HEK293 (cell line): ENCODE results near the gene NEAT1.
A peak's percentile ranks its signal among the peaks of the same experiment; 100 is the strongest.

Experiments
- CTCF ChIA-PET: fragments of 350-600 bp; formaldehyde crosslinking; extraction: SDS; loops from one replicate; lab custom pipeline; 2021; ENCODE audit warnings: antibody characterized with exemption; lab: Yijun Ruan, JAX
- POLR2A ChIA-PET: fragments of 300-600 bp; formaldehyde crosslinking; extraction: SDS; loops from one replicate; lab custom pipeline; 2020; ENCODE audit warnings: antibody characterized with exemption, inconsistent platforms; lab: Yijun Ruan, JAX
- H3K27ac ChIP-seq: fragments of 200-500 bp; sonication (Bioruptor generic); 2 replicates; pipeline ENCODE4 v1.5.1; 2014; ENCODE audit warnings: low read depth, low read length, control low read depth, inconsistent platforms; ENCODE audit errors: extremely low read depth
- H3K36me3 ChIP-seq, 2 experiments: fragments of 200-500 bp in 1 of 2; sonication (Bioruptor generic) in 1 of 2; 1 replicate in 1 of 2; 2 replicates in 1 of 2; pipeline ENCODE4 v1.5.1; 2014 to 2017; ENCODE audit warnings: inconsistent platforms in 2 of 2, low read length in 2 of 2; ENCODE audit not compliant: control insufficient read depth in 2 of 2, insufficient read depth in 1 of 2
- H3K4me1 ChIP-seq: fragments of 200-500 bp; sonication (Bioruptor generic); 2 replicates; pipeline ENCODE4 v1.5.1; 2014; ENCODE audit warnings: mild to moderate bottlenecking, low read length, inconsistent platforms; ENCODE audit not compliant: control insufficient read depth, insufficient read depth
- H3K4me3 ChIP-seq: 2 replicates; pipeline ENCODE4 v1.5.1; 2011; ENCODE audit warnings: low read depth, mild to moderate bottlenecking, control low read depth, low read length, moderate library complexity
- H3K9me3 ChIP-seq: fragments of 200-500 bp; sonication (Bioruptor generic); 2 replicates; pipeline ENCODE4 v1.5.1; 2014; ENCODE audit warnings: low read depth, low read length, inconsistent platforms; ENCODE audit not compliant: control insufficient read depth, insufficient read depth
- BCL6B ChIP-seq: fragments of 450-650 bp; formaldehyde crosslinking; IDR thresholded peaks from 2 replicates; pipeline ENCODE4 v1.5.1; 2017; ENCODE audit warnings: missing biosample characterization, missing genetic modification characterization
- CTCF ChIP-seq: fragments of 450-650 bp; formaldehyde crosslinking; IDR thresholded peaks from 2 replicates; pipeline ENCODE4 v1.5.1; 2016; ENCODE audit warnings: missing biosample characterization, missing genetic modification characterization
- GFI1B ChIP-seq: fragments of 450-650 bp; formaldehyde crosslinking; IDR thresholded peaks from 2 replicates; pipeline ENCODE4 v1.5.1; 2016; ENCODE audit warnings: missing biosample characterization, missing genetic modification characterization
- KLF1 ChIP-seq: fragments of 450-650 bp; formaldehyde crosslinking; IDR thresholded peaks from 2 replicates; pipeline ENCODE4 v1.5.1; 2016; ENCODE audit warnings: missing biosample characterization, missing genetic modification characterization
- OVOL3 ChIP-seq: fragments of 450-650 bp; formaldehyde crosslinking; IDR thresholded peaks from 2 replicates; pipeline ENCODE4 v1.5.1; 2016; ENCODE audit warnings: missing biosample characterization, missing genetic modification characterization
- PRDM10 ChIP-seq: fragments of 450-650 bp; formaldehyde crosslinking; IDR thresholded peaks from 2 replicates; pipeline ENCODE4 v1.5.1; 2016; ENCODE audit warnings: missing biosample characterization, missing genetic modification characterization
- WT1 ChIP-seq: fragments of 450-650 bp; formaldehyde crosslinking; IDR thresholded peaks from 2 replicates; pipeline ENCODE4 v1.5.1; 2016; ENCODE audit warnings: missing biosample characterization, missing genetic modification characterization
- ZFP3 ChIP-seq: fragments of 450-650 bp; formaldehyde crosslinking; IDR thresholded peaks from 2 replicates; pipeline ENCODE4 v1.5.1; 2016; ENCODE audit warnings: low read depth, missing biosample characterization, missing genetic modification characterization
- ZNF114 ChIP-seq: fragments of 450-650 bp; formaldehyde crosslinking; IDR thresholded peaks from 2 replicates; pipeline ENCODE4 v1.5.0; 2017; ENCODE audit warnings: missing biosample characterization, missing genetic modification characterization
- ZNF155 ChIP-seq: fragments of 450-650 bp; formaldehyde crosslinking; IDR thresholded peaks from 2 replicates; pipeline ENCODE4 v1.5.1; 2016; ENCODE audit warnings: missing biosample characterization, missing genetic modification characterization
- ZNF366 ChIP-seq: fragments of 450-650 bp; formaldehyde crosslinking; conservative IDR thresholded peaks from 2 replicates; pipeline ENCODE4 v1.5.1; 2016; ENCODE audit warnings: missing biosample characterization, missing genetic modification characterization
- ZNF664 ChIP-seq: fragments of 450-650 bp; formaldehyde crosslinking; IDR thresholded peaks from 2 replicates; pipeline ENCODE4 v1.5.1; 2016; ENCODE audit warnings: missing biosample characterization, missing genetic modification characterization

The NEAT1 gene

GRCh38 chr11:65434057-65434666 is 11.6 kb downstream of the NEAT1 start:
- peak overlapping the region; percentile 3; the same call in 1 of the 2 replicates for H3K4me3 ChIP-seq
- TF ChIP-seq OVOL3 (no peak), PRDM10 (tag by site-specific recombination) (peak; percentile 45; the same call in 1 of the 2 replicates), ZNF664 (tag by site-specific recombination) (peak; percentile 79)
- peaks cover 0 to 50% of the 10 kb centered on the region in 2 experiments; a peak in 1 of 3 replicates for H3K36me3 ChIP-seq
- no peak overlapping the region for H3K27ac ChIP-seq
- no peaks in the 10 kb centered on the region for H3K4me1 ChIP-seq
- ChIA-PET CTCF (interaction anchor here (1.0 kb wide), 1 partner anchor 47 kb away, joined by 3 read pairs; no protein-coding TSS in a partner anchor), POLR2A (interaction anchor here (0.6 to 5.0 kb wide), 2 partner anchors 11 to 55 kb away, joined by 3 to 39 read pairs; partner anchors contain the start of gene NEAT1)
- no peaks in the 10 kb centered on the region for H3K9me3 ChIP-seq

GRCh38 chr11:65434667-65435410 is 12.2 kb downstream of the NEAT1 start:
- H3K4me3 ChIP-seq, result peak overlapping the region; percentile 3; the same call in 1 of the 2 replicates

More at GRCh38 chr11:65434667-65435410, 12.2 kb downstream of the NEAT1 start:
- TF ChIP-seq KLF1 (no peak), CTCF (tag by site-specific recombination) (no peak), GFI1B (tag by site-specific recombination) (no peak), WT1 (tag by site-specific recombination) (no peak), BCL6B (tag by site-specific recombination) (no peak), ZNF366 (tag by site-specific recombination) (no peak), ZNF114 (tag by site-specific recombination) (no peak), ZNF155 (tag by site-specific recombination) (no peak), ZFP3 (no peak)
- no peaks in the 10 kb centered on the region for H3K4me1 ChIP-seq
- CTCF ChIA-PET, result interaction anchor here (1.0 to 2.5 kb wide), 2 partner anchors 34 to 48 kb away, joined by 3 to 9 read pairs; no protein-coding TSS in a partner anchor
- peaks cover 0 to 50% of the 10 kb centered on the region in 2 experiments; a peak in 1 of 3 replicates for H3K36me3 ChIP-seq
- no peaks in the 10 kb centered on the region for H3K9me3 ChIP-seq
- H3K27ac ChIP-seq, result no peak overlapping the region
- POLR2A ChIA-PET, result interaction anchor here (5.0 kb wide), 1 partner anchor 12 kb away, joined by 39 read pairs; the partner anchor contains the start of gene NEAT1
